Measurements from ENCODE around the gene PRR19. TPM values are rescaled to one million over a fixed set of nuclear protein-coding genes. Genes with fewer than 3 reads are reported as not detected.

Gene PRR19
- total RNA-seq, 2 donors from 2014 or later: 0.64 to 1.0 TPM

DNA sequence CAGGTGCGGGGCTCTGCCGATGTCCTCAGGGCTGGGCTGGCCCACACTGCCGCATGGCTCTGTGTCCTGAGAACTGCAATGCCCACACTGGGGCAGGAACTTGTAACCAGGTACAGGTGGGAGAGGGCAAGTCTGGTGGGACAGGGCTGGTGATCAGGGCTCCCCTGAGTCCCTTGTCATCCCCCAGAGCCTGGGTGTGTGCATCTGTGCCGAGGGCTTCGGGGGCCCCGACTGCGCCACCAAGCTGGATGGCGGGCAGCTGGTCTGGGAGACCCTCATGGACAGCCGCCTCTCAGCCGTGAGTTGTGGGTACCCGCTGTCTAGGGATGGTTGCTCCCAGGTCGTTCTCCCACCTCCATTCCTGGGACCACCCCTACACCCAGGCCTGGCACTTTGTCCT lies 54.0 kb downstream of the PRR19 start:
- DNase-seq (ENCODE audit: low spot score): no peak
- no peaks in the 10 kb centered on the region for H3K27me3 Mint-ChIP-seq
- ATAC-seq: no peak
- H3K27ac Mint-ChIP-seq: no peak overlapping the region
- H3K4me1 Mint-ChIP-seq (ENCODE audit: low read depth in 2 of 2): peaks cover 0 to 8% of the 10 kb centered on the region in 2 donors
- no peaks in the 10 kb centered on the region for H3K36me3 Mint-ChIP-seq
- no peak overlapping the region for H3K4me3 Mint-ChIP-seq
- H3K9me3 Mint-ChIP-seq: no peaks in the 10 kb centered on the region

- Mint-ChIP-seq H3K36me3 (no peaks in the 10 kb centered on the region), H3K9me3 (no peaks in the 10 kb centered on the region), H3K4me1 (ENCODE audit: low read depth in 2 of 2) (peaks cover 0 to 8% of the 10 kb centered on the region in 2 donors), H3K27me3 (no peaks in the 10 kb centered on the region), H3K4me3 (no peak overlapping the region), H3K27ac (no peak overlapping the region)
- no peak for DNase-seq (ENCODE audit: low spot score)
- ATAC-seq: no peak
Observed at GRCh38 chr19:42356686-42357085, 54.8 kb downstream of the PRR19 start.

- Mint-ChIP-seq H3K4me3 (no peak overlapping the region), H3K27me3 (no peaks in the 10 kb centered on the region), H3K4me1 (ENCODE audit: low read depth in 2 of 2) (peaks cover 0 to 5% of the 10 kb centered on the region in 2 donors), H3K9me3 (no peaks in the 10 kb centered on the region), H3K36me3 (no peaks in the 10 kb centered on the region), H3K27ac (no peak overlapping the region)
- ATAC-seq: no peak
- DNase-seq (ENCODE audit: low spot score): no peak
Observed at GRCh38 chr19:42357290-42357689, 55.4 kb downstream of the PRR19 start.

Other genes starting within 250 kb of the PRR19 start
- gene GRIK5, start 231.9 kb upstream of the PRR19 start, total RNA-seq: 1 to 10 TPM in 1 of 2 donors, under 1 TPM in 1; 0.21 to 1.0 TPM
- 10 to 100 TPM; 14.2 to 16.1 TPM for gene ZNF574, start 226.0 kb upstream of the PRR19 start, total RNA-seq
- 10 to 100 TPM; 21.6 to 30.5 TPM for gene POU2F2, start 169.7 kb upstream of the PRR19 start, total RNA-seq
- gene DEDD2, start 84.5 kb upstream of the PRR19 start, total RNA-seq: 10 to 100 TPM; 28.5 to 33.2 TPM
- gene ZNF526, start 81.8 kb upstream of the PRR19 start, total RNA-seq: 10 to 100 TPM; 18.5 to 23.7 TPM
- gene GSK3A, start 59.5 kb upstream of the PRR19 start, total RNA-seq: 10 to 100 TPM; 51.1 to 52.8 TPM
- 10 to 100 TPM; 29.5 to 47.8 TPM for gene ERF, start 47.0 kb upstream of the PRR19 start, total RNA-seq
- 100 to 1,000 TPM; 110 to 115 TPM for gene CIC, start 32.9 kb upstream of the PRR19 start, total RNA-seq
- gene PAFAH1B3, start 492 bp downstream of the PRR19 start, total RNA-seq: 10 to 100 TPM; 16.9 to 40.2 TPM
- gene TMEM145, start 11.2 kb downstream of the PRR19 start, total RNA-seq: 1 to 10 TPM; 1.4 to 1.6 TPM
- 10 to 100 TPM; 12.1 to 20.1 TPM for gene MEGF8, start 23.5 kb downstream of the PRR19 start, total RNA-seq
- gene CNFN, start 88.2 kb downstream of the PRR19 start, total RNA-seq: not detected
- gene LIPE, start 125.3 kb downstream of the PRR19 start, total RNA-seq: 10 to 100 TPM; 25.1 to 31.5 TPM
- gene CXCL17, start 140.8 kb downstream of the PRR19 start, total RNA-seq: not detected
- gene CEACAM1, start 226.3 kb downstream of the PRR19 start, total RNA-seq: 1 to 10 TPM; 2.8 to 6.4 TPM